Keratinocyte (primary cell): ENCODE data around the gene KDM3B. TPM values are rescaled to one million over a fixed set of nuclear protein-coding genes. Genes with fewer than 3 reads are reported as not detected.

Source experiments
- DNase-seq: peaks from one replicate; pipeline ENCODE4 v3.0.0-alpha.2; 2011; ENCODE audit warnings: low read depth, missing footprints, low spot score
- FAIRE-seq: peaks from 2 replicates; lab custom pipeline; 2011; peaks lifted over from hg19 to GRCh38; lab: Jason Lieb, UNC
- H2AFZ ChIP-seq: 2 replicates; pipeline ENCODE4 v1.6.0; 2012; ENCODE audit warnings: low read length, control low read depth, inconsistent platforms; ENCODE audit not compliant: control insufficient read depth
- H3K27ac ChIP-seq: 2 replicates; pipeline ENCODE4 v1.5.1; 2011; ENCODE audit warnings: low read length; ENCODE audit not compliant: control insufficient read depth, insufficient read depth
- H3K27me3 ChIP-seq: 3 replicates; pipeline ENCODE4 v1.6.0; 2011; ENCODE audit warnings: low read length; ENCODE audit not compliant: control insufficient read depth, insufficient read depth; ENCODE audit errors: extremely low read depth
- H3K36me3 ChIP-seq, 2 experiments: 2 replicates in 1 of 2; 3 replicates in 1 of 2; pipeline ENCODE4 v1.5.1; 2011; ENCODE audit warnings: low read length in 2 of 2, mild to moderate bottlenecking in 1 of 2; ENCODE audit not compliant: control insufficient read depth in 2 of 2, insufficient read depth in 2 of 2; ENCODE audit errors: extremely low read depth in 1 of 2
- H3K4me1 ChIP-seq: 3 replicates; pipeline ENCODE4 v1.5.1; 2011; ENCODE audit warnings: low read length; ENCODE audit not compliant: control insufficient read depth, insufficient read depth; ENCODE audit errors: extremely low read depth
- H3K4me2 ChIP-seq: 3 replicates; pipeline ENCODE4 v1.6.0; 2011; ENCODE audit warnings: low read depth, low read length; ENCODE audit not compliant: control insufficient read depth, insufficient read depth; ENCODE audit errors: extremely low read depth
- H3K4me3 ChIP-seq, 3 experiments: fragments of 200-600 bp in 1 of 3; sonication (generic) in 1 of 3; 2 replicates in 2 of 3; 3 replicates in 1 of 3; pipeline ENCODE4 v1.5.1; 2011 to 2016; ENCODE audit warnings: low read length in 3 of 3, mild to moderate bottlenecking in 3 of 3, control low read depth in 2 of 3, inconsistent platforms in 1 of 3, low read depth in 1 of 3, mixed read lengths in 1 of 3, mixed run types in 1 of 3, moderate library complexity in 1 of 3; ENCODE audit not compliant: control insufficient read depth in 2 of 3, insufficient read depth in 2 of 3; ENCODE audit errors: extremely low read depth in 1 of 3
- H3K79me2 ChIP-seq: 2 replicates; pipeline ENCODE4 v1.6.0; 2012; ENCODE audit warnings: low read length; ENCODE audit not compliant: control insufficient read depth, insufficient read depth
- H3K9ac ChIP-seq: 3 replicates; pipeline ENCODE4 v1.6.0; 2011; ENCODE audit warnings: low read length; ENCODE audit not compliant: control insufficient read depth, insufficient read depth; ENCODE audit errors: extremely low read depth
- H3K9me1 ChIP-seq: 3 replicates; pipeline ENCODE4 v1.6.0; 2011; ENCODE audit warnings: low read length; ENCODE audit not compliant: control insufficient read depth, insufficient read depth; ENCODE audit errors: extremely low read depth
- H3K9me3 ChIP-seq: 2 replicates; pipeline ENCODE4 v1.5.1; 2012; ENCODE audit warnings: low read depth, low read length; ENCODE audit not compliant: control insufficient read depth
- H4K20me1 ChIP-seq: 3 replicates; pipeline ENCODE4 v1.6.0; 2011; ENCODE audit warnings: low read length; ENCODE audit not compliant: control insufficient read depth, insufficient read depth; ENCODE audit errors: extremely low read depth
- CTCF ChIP-seq, 3 experiments: IDR thresholded peaks in 1 of 3; conservative IDR thresholded peaks in 1 of 3; optimal IDR thresholded peaks in 1 of 3; 2 replicates in 2 of 3; 3 replicates in 1 of 3; pipeline versions ENCODE3 to v1.5.1; 2011; ENCODE audit warnings: low read length in 3 of 3, mild to moderate bottlenecking in 3 of 3, moderate library complexity in 2 of 3, control low read depth in 1 of 3, inconsistent platforms in 1 of 3; ENCODE audit not compliant: insufficient read depth in 2 of 3; ENCODE audit errors: extremely low read depth in 1 of 3
- EZH2 ChIP-seq: IDR thresholded peaks from one replicate; pipeline ENCODE4 v1.6.1; 2012; ENCODE audit warnings: inconsistent platforms, mild to moderate bottlenecking, low read length, moderate library complexity
- dilution Hi-C: fragments of 300-500 bp; cut with MboI; formaldehyde crosslinking; loops from one replicate; pipeline ENCODE4 v1.7.0; 2020; ENCODE audit warnings: low sequenced_read_pairs; ENCODE audit not compliant: extremely low pct_ligation_motif_present
- polyA plus RNA-seq, 5 experiments: library from polyadenylated mRNA; depleted of rRNA in 3 of 5; stranded (reverse) in 3 of 5; stranded (forward) in 1 of 5; unstranded in 1 of 5; fragments of >200 nt; gene quantifications; 1 replicate in 1 of 5; 2 replicates in 3 of 5; 3 replicates in 1 of 5; pipeline versions ENCODE4 v1.2.1 to v1.2.3, GENCODE V29; 2011 to 2012; ENCODE audit warnings: missing spikeins in 2 of 5, low read depth in 1 of 5, low replicate concordance in 1 of 5

The KDM3B gene
- polyA plus RNA-seq, 1 donor (not counting 4 experiments of a cell fraction or from before 2014, with no cell fraction given) = 28.8 TPM

GRCh38 chr5:138353560-138354080 is 1.1 kb downstream of the KDM3B start:
- Histone ChIP-seq H3K27me3 (no peaks in the 10 kb centered on the region), H3K9ac (peak overlapping the region; percentile 91), H3K27ac (peak overlapping the region; percentile 77), H3K79me2 (peaks cover 55% of the 10 kb centered on the region), H2AFZ (peak overlapping the region; percentile 51), H3K4me1 (peaks cover 35% of the 10 kb centered on the region), H4K20me1 (peaks cover 7% of the 10 kb centered on the region), H3K4me3 (peak overlapping the region; percentile 60 to 88 (median 86)), H3K9me1 (no peaks in the 10 kb centered on the region), H3K9me3 (peaks cover 4% of the 10 kb centered on the region), H3K36me3 (peaks cover 1 to 5% of the 10 kb centered on the region in 2 experiments), H3K4me2 (peak overlapping the region; percentile 83)
- TF ChIP-seq CTCF (optimal IDR thresholded peaks at IDR 0.05 in 1 of 3, IDR thresholded peaks at IDR 0.05 in 1 of 3, conservative IDR thresholded peaks at IDR 0.05 in 1 of 3; ENCODE audit: extremely low read depth in 1 of 3, insufficient read depth in 2 of 3, low read length in 3 of 3) (no peak), EZH2 (no peak)
- no peak for FAIRE-seq
- no peak for DNase-seq
- dilution Hi-C loops = no loop called here

DNA sequence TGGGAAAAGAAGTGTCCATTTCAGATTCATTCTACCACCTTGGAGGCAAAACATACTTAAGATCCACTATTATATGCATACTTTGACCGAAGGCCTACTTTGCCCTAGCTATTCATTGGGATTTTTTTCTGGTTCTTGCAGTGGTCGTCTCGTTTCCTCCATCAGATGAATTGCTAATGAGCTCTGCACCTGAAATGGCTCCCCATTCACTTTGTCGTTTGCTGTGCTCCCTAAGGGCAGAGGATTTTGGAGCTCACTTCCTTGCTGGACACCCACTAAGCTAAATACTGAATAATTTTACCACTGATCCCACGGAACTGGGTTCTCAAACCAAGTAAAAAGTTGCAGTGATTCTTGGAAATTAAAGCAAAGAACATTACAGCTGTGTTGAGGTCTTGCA is 1.9 kb downstream of the KDM3B start:
- Histone ChIP-seq H3K9ac (peak overlapping the region; percentile 91), H3K4me3 (peak overlapping the region; percentile 60 to 88 (median 86))
- FAIRE-seq = peak; percentile 56

More for the DNA sequence above, 1.9 kb downstream of the KDM3B start:
- peaks cover 7% of the 10 kb centered on the region for H4K20me1 ChIP-seq
- peaks cover 28% of the 10 kb centered on the region for H3K4me1 ChIP-seq
- dilution Hi-C loops = no loop called here
- no peaks in the 10 kb centered on the region for H3K27me3 ChIP-seq
- H3K9me1 ChIP-seq = no peaks in the 10 kb centered on the region
- H3K9me3 ChIP-seq = peaks cover 4% of the 10 kb centered on the region
- no peak for DNase-seq
- H3K4me2 ChIP-seq = peak overlapping the region; percentile 83
- H3K79me2 ChIP-seq = peaks cover 59% of the 10 kb centered on the region
- no peak overlapping the region for H2AFZ ChIP-seq
- no peak for TF ChIP-seq EZH2
- TF ChIP-seq CTCF (optimal IDR thresholded peaks at IDR 0.05 in 1 of 3, IDR thresholded peaks at IDR 0.05 in 1 of 3, conservative IDR thresholded peaks at IDR 0.05 in 1 of 3; ENCODE audit: extremely low read depth in 1 of 3, insufficient read depth in 2 of 3, low read length in 3 of 3) = no peak
- H3K27ac ChIP-seq = peak overlapping the region; percentile 77
- H3K36me3 ChIP-seq = peaks cover 1 to 5% of the 10 kb centered on the region in 2 experiments
